WTC11 (cell line): ENCODE data around the gene SPACDR. TPM values are rescaled to one million over a fixed set of nuclear protein-coding genes. Genes with fewer than 3 reads are reported as not detected.
"Not testable (repeated sequence)": the region's sequence is repeated elsewhere in the genome, so short reads cannot be mapped to it uniquely, and the experiment has no call there.

Experiments used
- ATAC-seq: fragments of 200-7000 bp; cut with Tn5 transposase; 2 replicates; pipeline ENCODE4 v1.10.0; 2021; ENCODE audit warnings: mild to moderate bottlenecking, moderate library complexity
- CTCF ChIA-PET: fragments of 300-600 bp; sonication (Branson Sonifier 250); formaldehyde crosslinking; loops from one replicate; lab custom pipeline; 2021; ENCODE audit warnings: antibody characterized with exemption; lab: Charles Lee
- POLR2A ChIA-PET: fragments of 350-600 bp; sonication (Branson Sonifier 250); formaldehyde crosslinking; loops from one replicate; lab custom pipeline; 2021; ENCODE audit warnings: antibody characterized with exemption; lab: Charles Lee
- DNase-seq: peaks from one replicate; pipeline ENCODE4 v3.0.0; 2021; ENCODE audit warnings: low spot score
- H3K27ac Mint-ChIP-seq: 2 replicates; pipeline ENCODE4 v1.8.0; 2021; ENCODE audit warnings: mixed read lengths
- H3K27me3 Mint-ChIP-seq: 2 replicates; pipeline ENCODE4 v1.8.0; 2021; ENCODE audit warnings: low read depth, mild to moderate bottlenecking, moderate library complexity, mixed read lengths
- H3K36me3 Mint-ChIP-seq: 2 replicates; pipeline ENCODE4 v1.8.0; 2021; ENCODE audit warnings: mixed read lengths
- H3K4me1 Mint-ChIP-seq: 2 replicates; pipeline ENCODE4 v1.8.0; 2022; ENCODE audit warnings: mixed read lengths
- H3K4me3 Mint-ChIP-seq: 2 replicates; pipeline ENCODE4 v1.8.0; 2021; ENCODE audit warnings: mild to moderate bottlenecking, moderate library complexity, mixed read lengths
- H3K9me3 Mint-ChIP-seq: 2 replicates; pipeline ENCODE4 v1.8.0; 2021; ENCODE audit warnings: mixed read lengths
- CBFB ChIP-seq: sonication (generic); formaldehyde crosslinking; IDR thresholded peaks from 2 replicates; pipeline ENCODE4 v1.8.1; 2022; ENCODE audit warnings: mild to moderate bottlenecking, low read depth, missing genetic modification reagents
- CDX4 ChIP-seq: fragments of 250-450 bp; sonication (Bioruptor Pico); IDR thresholded peaks from 2 replicates; pipeline ENCODE4 v1.9.0; 2021; ENCODE audit warnings: moderate library complexity, mild to moderate bottlenecking, inconsistent platforms, borderline replicate concordance
- ETV6 ChIP-seq: sonication (generic); formaldehyde crosslinking; IDR thresholded peaks from 2 replicates; pipeline ENCODE4 v1.8.1; 2022; ENCODE audit warnings: mild to moderate bottlenecking, missing genetic modification reagents
- FOXJ3 ChIP-seq: sonication (generic); formaldehyde crosslinking; IDR thresholded peaks from 2 replicates; pipeline ENCODE4 v1.9.0; 2021; ENCODE audit warnings: missing genetic modification reagents, mild to moderate bottlenecking, borderline replicate concordance
- FOXK1 ChIP-seq: sonication (generic); formaldehyde crosslinking; IDR thresholded peaks from 2 replicates; pipeline ENCODE4 v1.8.0; 2022; ENCODE audit warnings: mild to moderate bottlenecking, moderate library complexity, missing genetic modification reagents
- NR3C1 ChIP-seq: sonication (generic); formaldehyde crosslinking; conservative IDR thresholded peaks from 2 replicates; pipeline ENCODE4 v1.8.1; 2023; ENCODE audit warnings: low read depth, mild to moderate bottlenecking, missing genetic modification reagents
- PREB ChIP-seq: sonication (generic); formaldehyde crosslinking; IDR thresholded peaks from 2 replicates; pipeline ENCODE4 v1.8.1; 2022; ENCODE audit warnings: mild to moderate bottlenecking, missing genetic modification reagents, moderate library complexity, borderline replicate concordance
- PRRX2 ChIP-seq: fragments of 250-450 bp; sonication (Bioruptor Pico); IDR thresholded peaks from 2 replicates; pipeline ENCODE4 v1.8.0; 2021; ENCODE audit warnings: mild to moderate bottlenecking
- SMAD3 ChIP-seq: sonication (generic); formaldehyde crosslinking; IDR thresholded peaks from 2 replicates; pipeline ENCODE4 v1.8.0; 2022; ENCODE audit warnings: missing genetic modification reagents, mild to moderate bottlenecking, borderline replicate concordance
- ZNF121 ChIP-seq: sonication (generic); formaldehyde crosslinking; IDR thresholded peaks from 2 replicates; pipeline ENCODE4 v1.8.0; 2023; ENCODE audit warnings: missing genetic modification reagents
- total RNA-seq: library from RNA; stranded (reverse); gene quantifications from 3 replicates; pipeline ENCODE4 v1.2.3, GENCODE V29; 2021

Gene SPACDR
- total RNA-seq, 1 experiment from 2014 or later = 0.33 TPM

- TF ChIP-seq PREB (CRISPR knock-in tag) = no peak
- TF ChIP-seq FOXJ3 (CRISPR knock-in tag) = no peak
- no peak for TF ChIP-seq CBFB (CRISPR knock-in tag)
- TF ChIP-seq SMAD3 (CRISPR knock-in tag) = no peak
- TF ChIP-seq ETV6 (CRISPR knock-in tag) = no peak
- Mint-ChIP-seq H3K27me3 (no peaks in the 10 kb centered on the region), H3K4me3 (no peak overlapping the region), H3K27ac (no peak overlapping the region), H3K4me1 (no peaks in the 10 kb centered on the region), H3K36me3 (no peaks in the 10 kb centered on the region), H3K9me3 (no peaks in the 10 kb centered on the region)
- POLR2A ChIA-PET = interaction anchor here (0.6 kb wide), 1 partner anchor 180 kb away, joined by 3 read pairs; no protein-coding TSS in a partner anchor
- DNase-seq (no peak), ATAC-seq (peak; percentile 53)
- CTCF ChIA-PET = interaction anchor here (0.9 to 1.5 kb wide), 6 partner anchors 11 to 57 kb away, joined by 3 to 6 read pairs (median 4); partner anchors contain the start of gene NYAP1
Observed at GRCh38 chr7:100506356-100506923, 42.4 kb upstream of the SPACDR start.

GRCh38 chr7:100504887-100505611, 41.0 kb upstream of the SPACDR start:
- no peak overlapping the region for H3K4me3 Mint-ChIP-seq
- TF ChIP-seq CDX4 (no peak), FOXK1 (CRISPR knock-in tag) (no peak)
- H3K4me1 Mint-ChIP-seq = no peaks in the 10 kb centered on the region
- H3K27me3 Mint-ChIP-seq = no peaks in the 10 kb centered on the region; the same call in 1 of the 2 replicates
- POLR2A ChIA-PET = no interaction called here
- no peaks in the 10 kb centered on the region for H3K36me3 Mint-ChIP-seq
- no peak overlapping the region for H3K27ac Mint-ChIP-seq
- no peak for DNase-seq
- CTCF ChIA-PET = interaction anchor here (1.3 to 1.5 kb wide), 2 partner anchors 12 to 15 kb away, joined by 3 to 5 read pairs; no protein-coding TSS in a partner anchor
- H3K9me3 Mint-ChIP-seq = no peaks in the 10 kb centered on the region
- ATAC-seq = no peak

- ATAC-seq = not testable (repeated sequence)
- CTCF ChIA-PET = interaction anchor here (1.3 kb wide), 1 partner anchor 11 kb away, joined by 3 read pairs; no protein-coding TSS in a partner anchor
Observed at GRCh38 chr7:100504031-100504430, 40.0 kb upstream of the SPACDR start.

GRCh38 chr7:100500743-100501142, 36.7 kb upstream of the SPACDR start:
- CTCF ChIA-PET = interaction anchor here (1.0 to 1.4 kb wide), 2 partner anchors 31 to 35 kb away, joined by 3 to 4 read pairs; no protein-coding TSS in a partner anchor
- H3K36me3 Mint-ChIP-seq, H3K4me3 Mint-ChIP-seq, ATAC-seq, DNase-seq, H3K4me1 Mint-ChIP-seq, H3K27ac Mint-ChIP-seq, H3K9me3 Mint-ChIP-seq, POLR2A ChIA-PET, H3K27me3 Mint-ChIP-seq: not testable (repeated sequence)
- TF ChIP-seq ZNF121 (CRISPR knock-in tag) = peak; percentile 58

More at GRCh38 chr7:100504031-100504430, 40.0 kb upstream of the SPACDR start:
- H3K9me3 Mint-ChIP-seq, H3K27me3 Mint-ChIP-seq, DNase-seq, H3K36me3 Mint-ChIP-seq, H3K27ac Mint-ChIP-seq, H3K4me3 Mint-ChIP-seq, H3K4me1 Mint-ChIP-seq, POLR2A ChIA-PET: not testable (repeated sequence)

- ATAC-seq (no peak), DNase-seq (no peak)
- no peaks in the 10 kb centered on the region for H3K9me3 Mint-ChIP-seq
- no peaks in the 10 kb centered on the region for H3K36me3 Mint-ChIP-seq
- peaks cover 12% of the 10 kb centered on the region for H3K4me1 Mint-ChIP-seq
- ChIA-PET POLR2A (interaction anchor here (0.7 kb wide), 1 partner anchor 67 kb away, joined by 3 read pairs; no protein-coding TSS in a partner anchor), CTCF (interaction anchor here (1.0 kb wide), 1 partner anchor 67 kb away, joined by 3 read pairs; no protein-coding TSS in a partner anchor)
- H3K27me3 Mint-ChIP-seq = peaks cover 18% of the 10 kb centered on the region
- TF ChIP-seq PRRX2 (CRISPR knock-in tag) = no peak
- no peak for TF ChIP-seq NR3C1
- H3K27ac Mint-ChIP-seq = no peak overlapping the region
- no peak overlapping the region for H3K4me3 Mint-ChIP-seq
Observed at GRCh38 chr7:100496509-100496908, 32.4 kb upstream of the SPACDR start.
